Ovary (tissue), 10 donors: ENCODE data around the gene FGFBP3. TPM values are rescaled to one million over a fixed set of nuclear protein-coding genes. Genes with fewer than 3 reads are reported as not detected.
A peak's percentile ranks its signal among the peaks of the same experiment; 100 is the strongest.

Experiments used
- DNase-seq, 5 donors: peaks; one replicate each; pipeline ENCODE4 v3.0.0-alpha.2; 2019 to 2020
- H3K27ac ChIP-seq, 2 donors: fragments of 200-600 bp; one replicate each; pipeline versions ENCODE4 v1.5.1 to v1.8.0; 2019 to 2022
- H3K27me3 ChIP-seq: fragments of 200-600 bp; one replicate; pipeline ENCODE4 v1.8.0; 2022
- H3K36me3 ChIP-seq: fragments of 200-600 bp; sonication (generic); one replicate; pipeline ENCODE4 v1.5.1; 2019
- H3K4me1 ChIP-seq: one replicate; pipeline ENCODE4 v1.8.1; 2013; ENCODE audit warnings: mild to moderate bottlenecking, moderate library complexity; ENCODE audit not compliant: insufficient read depth
- H3K4me3 ChIP-seq: fragments of 200-600 bp; sonication (generic); one replicate; pipeline ENCODE4 v1.5.1; 2017
- H3K9me3 ChIP-seq, 2 donors: fragments of 200-600 bp in 1 of 2; sonication (generic) in 1 of 2; one replicate each; pipeline versions ENCODE4 v1.5.1 to v1.8.1; 2013 to 2019; ENCODE audit warnings: mild to moderate bottlenecking in 1 of 2, moderate library complexity in 1 of 2
- EP300 ChIP-seq: sonication (generic); formaldehyde crosslinking; IDR thresholded peaks from one replicate; pipeline ENCODE4 v1.6.1; 2017; ENCODE audit warnings: antibody characterized with exemption
- POLR2A ChIP-seq: fragments of 450-650 bp; IDR thresholded peaks from one replicate; pipeline ENCODE4 v1.6.1; 2017; ENCODE audit warnings: antibody characterized with exemption, mild to moderate bottlenecking, moderate library complexity
- WGBS, 3 donors: extraction: QIAGEN DNeasy Blood & Tissue Kit in 1 of 3; methylation state at CpG; one replicate each; pipeline versions ENCODE4 v1.1.5 to v1.1.7; 2013 to 2017; 5-methylcytosine and 5-hydroxymethylcytosine counted together
- intact Hi-C, 4 donors: fragments of 100-400 bp; cut with DNase I; formaldehyde crosslinking; loops; one replicate each; pipeline versions ENCODE4 v1.11.0 to v1.15.1; 2022 to 2023
- long read RNA-seq, 3 donors: library from polyadenylated mRNA in 2 of 3; unstranded in 2 of 3; transcript quantifications; one replicate each; pipeline ENCODE4 v2.0.0 and lab custom pipeline, GENCODE V29; 2021 to 2026
- polyA plus RNA-seq, 2 donors: library from polyadenylated mRNA; stranded (reverse); fragments of 200-250 nt in 1 of 2; fragments of 350-450 nt in 1 of 2; fragmentation: Illumina TruSeq in 1 of 2; extraction: RNeasy Lipid Tissue Mini Kit (QIAGEN cat#74804) in 1 of 2; gene quantifications; one replicate each; pipeline ENCODE4 v1.2.3, GENCODE V29; 2013 to 2014
- total RNA-seq, 7 donors: library from RNA; depleted of rRNA in 2 of 7; stranded (reverse); fragments of >200 nt in 2 of 7; fragmentation: NEBNext Ultra II Directional in 3 of 7; extraction: Animal tissue kit (Norgen Biotek cat#: 25700) in 3 of 7; gene quantifications; one replicate each; pipeline versions ENCODE4 v1.1.0 to v1.2.4, GENCODE V29; 2016 to 2023
- TF ChIP-seq, protein P1 (sequence below), 3 donors: fragments of 450-650 bp in 2 of 3; fragments of 200-600 bp in 1 of 3; IDR thresholded peaks; one replicate each; pipeline versions ENCODE4 v1.5.1 to v1.8.0; 2016 to 2022; ENCODE audit warnings: antibody characterized with exemption in 3 of 3, mild to moderate bottlenecking in 1 of 3
- donor health status: DM: no; HTN: no; CAD: no; lungs with moderate emphysema.
- donor health status: DM: no; HTN: no; CAD: no.
- donor health status: Bipolar disorder and iron deficiency.
- donor health status: DM: yes; HTN: yes; CAD: no.
- donor health status: DM: no; HTN: no; CAD: no.
- donor health status: DM: yes; HTN: yes; CAD: no.

The FGFBP3 gene, protein sequence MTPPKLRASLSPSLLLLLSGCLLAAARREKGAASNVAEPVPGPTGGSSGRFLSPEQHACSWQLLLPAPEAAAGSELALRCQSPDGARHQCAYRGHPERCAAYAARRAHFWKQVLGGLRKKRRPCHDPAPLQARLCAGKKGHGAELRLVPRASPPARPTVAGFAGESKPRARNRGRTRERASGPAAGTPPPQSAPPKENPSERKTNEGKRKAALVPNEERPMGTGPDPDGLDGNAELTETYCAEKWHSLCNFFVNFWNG
- total RNA-seq = 1 to 10 TPM in 6 of 7 donors, under 1 TPM in 1; 0.83 to 1.8 (median 1.4) TPM
- polyA plus RNA-seq = 1 to 10 TPM in 1 of 2 donors, under 1 TPM in 1; 0.88 to 1.9 TPM
- long read RNA-seq, donor 1 = 0 reads
- long read RNA-seq, donor 2, partial matches to known transcripts = 0 of 1 reads
- long read RNA-seq, donor 2, other reads (novel, unspliced or antisense) = 0 of 1 reads
- long read RNA-seq, donor 3, partial matches to known transcripts = 0 of 8 reads
- long read RNA-seq, donor 3, other reads (novel, unspliced or antisense) = 8 of 8 reads

DNA sequence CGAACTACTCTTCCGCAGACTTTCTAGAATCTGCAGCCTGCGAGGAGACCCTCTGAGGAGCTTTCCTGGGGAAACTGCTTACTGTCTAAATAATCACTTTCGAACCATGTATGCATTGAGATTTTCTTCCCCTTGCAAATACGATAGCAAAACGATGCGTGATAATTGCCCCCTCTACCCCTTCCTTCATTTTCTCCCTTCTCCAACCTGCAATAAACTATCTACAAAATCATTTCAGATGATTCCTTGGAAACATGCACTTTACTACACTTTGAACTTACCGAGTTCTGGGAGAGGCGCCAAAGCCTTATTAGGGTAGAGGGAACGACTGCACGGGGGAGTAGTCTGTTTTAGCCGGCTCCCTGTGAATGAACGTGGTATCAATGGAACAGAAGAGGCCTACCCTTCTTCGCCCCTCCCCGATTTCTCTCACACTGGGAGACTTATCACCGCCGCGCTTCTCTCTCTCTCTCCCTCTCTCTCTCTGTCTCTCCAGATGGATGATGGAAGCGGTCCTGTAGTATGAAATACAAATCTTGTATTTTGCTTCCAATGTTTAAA is at the start of gene FGFBP3:
TSS of gene FGFBP3 (minus strand) at position 370 of the 561 bp plus-strand sequence. CDS start 517 bp downstream, outside the sequence.
- no peak for TF ChIP-seq EP300
- TF ChIP-seq, protein P1, sequence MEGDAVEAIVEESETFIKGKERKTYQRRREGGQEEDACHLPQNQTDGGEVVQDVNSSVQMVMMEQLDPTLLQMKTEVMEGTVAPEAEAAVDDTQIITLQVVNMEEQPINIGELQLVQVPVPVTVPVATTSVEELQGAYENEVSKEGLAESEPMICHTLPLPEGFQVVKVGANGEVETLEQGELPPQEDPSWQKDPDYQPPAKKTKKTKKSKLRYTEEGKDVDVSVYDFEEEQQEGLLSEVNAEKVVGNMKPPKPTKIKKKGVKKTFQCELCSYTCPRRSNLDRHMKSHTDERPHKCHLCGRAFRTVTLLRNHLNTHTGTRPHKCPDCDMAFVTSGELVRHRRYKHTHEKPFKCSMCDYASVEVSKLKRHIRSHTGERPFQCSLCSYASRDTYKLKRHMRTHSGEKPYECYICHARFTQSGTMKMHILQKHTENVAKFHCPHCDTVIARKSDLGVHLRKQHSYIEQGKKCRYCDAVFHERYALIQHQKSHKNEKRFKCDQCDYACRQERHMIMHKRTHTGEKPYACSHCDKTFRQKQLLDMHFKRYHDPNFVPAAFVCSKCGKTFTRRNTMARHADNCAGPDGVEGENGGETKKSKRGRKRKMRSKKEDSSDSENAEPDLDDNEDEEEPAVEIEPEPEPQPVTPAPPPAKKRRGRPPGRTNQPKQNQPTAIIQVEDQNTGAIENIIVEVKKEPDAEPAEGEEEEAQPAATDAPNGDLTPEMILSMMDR (IDR thresholded peaks at IDR 0.05) = no peak
- TF ChIP-seq POLR2A = no peak
- Histone ChIP-seq H3K27me3 (no peaks in the 10 kb centered on the region), H3K36me3 (no peaks in the 10 kb centered on the region), H3K9me3 (no peaks in the 10 kb centered on the region), H3K4me1 (no peaks in the 10 kb centered on the region), H3K4me3 (peak within 1 kb of the TSS; percentile 75), H3K27ac (peak within 1 kb of the TSS; percentile 60 to 65)
- WGBS, 3 donors = 0 to 1% (median 1%) methylated on average over 19 of the region's 19 CpGs
- DNase-seq = peak; percentile 42 to 52 (median 47)
- intact Hi-C loops = loop anchor here in 1 of 4 donors (10.0 kb wide), 1 partner anchor 124 kb away; no protein-coding TSS in a partner anchor

DNA sequence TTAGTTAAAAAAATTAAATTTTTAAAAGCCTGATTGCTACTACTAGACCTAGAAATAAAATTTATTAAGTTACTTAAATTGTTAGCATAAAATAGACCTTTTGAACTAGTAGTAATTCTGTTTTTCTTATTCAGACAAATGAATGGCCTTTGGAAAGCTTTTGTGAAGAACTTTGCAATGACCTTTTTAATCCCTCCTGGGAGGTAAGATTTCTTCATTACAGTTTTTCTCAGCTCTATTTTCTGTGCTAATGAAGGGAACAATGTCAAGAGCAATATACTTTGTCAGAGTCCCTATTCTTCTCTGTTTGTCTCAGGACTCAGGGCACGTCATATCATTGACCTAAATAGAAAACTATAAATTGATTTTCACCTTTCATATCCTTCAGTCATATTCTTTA is 47.8 kb upstream of the FGFBP3 start:
- intact Hi-C loops = no loop called here
- no peaks in the 10 kb centered on the region for H3K4me1 ChIP-seq
- H3K27ac ChIP-seq = no peak overlapping the region
- DNase-seq = no peak
- no peaks in the 10 kb centered on the region for H3K36me3 ChIP-seq
- 93 to 98% (median 96%) methylated on average over 1 of the region's 1 CpG for WGBS, 3 donors
- no peak overlapping the region for H3K4me3 ChIP-seq
- TF ChIP-seq, protein P1 (IDR thresholded peaks at IDR 0.05) = no peak
- no peak for TF ChIP-seq EP300
- no peak for TF ChIP-seq POLR2A
- H3K27me3 ChIP-seq = no peaks in the 10 kb centered on the region
- no peaks in the 10 kb centered on the region for H3K9me3 ChIP-seq

DNA sequence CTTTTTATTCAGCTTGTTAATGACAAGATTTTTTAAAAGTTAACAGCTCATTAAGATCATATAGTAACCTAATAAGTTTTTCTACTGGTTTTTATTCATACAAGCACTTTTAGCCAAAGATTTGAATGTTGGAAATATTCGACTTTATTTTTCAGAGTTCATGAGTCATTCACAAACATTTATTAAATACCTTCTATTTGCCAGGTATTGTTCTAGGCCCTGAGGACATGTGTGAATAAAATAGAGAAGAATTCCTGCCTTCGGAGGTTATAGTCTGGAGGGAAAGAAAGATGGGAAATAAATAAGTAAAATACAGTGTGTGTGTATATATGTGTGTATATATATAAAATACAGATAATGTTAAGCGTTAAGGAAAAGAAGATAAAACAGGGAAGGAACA is 45.8 kb upstream of the FGFBP3 start:
- H3K27ac ChIP-seq = no peak overlapping the region
- intact Hi-C loops = no loop called here
- no peak overlapping the region for H3K4me3 ChIP-seq
- 77 to 84% (median 78%) methylated on average over 3 of the region's 3 CpGs for WGBS, 3 donors
- H3K9me3 ChIP-seq = no peaks in the 10 kb centered on the region
- no peaks in the 10 kb centered on the region for H3K27me3 ChIP-seq
- no peak for DNase-seq
- no peaks in the 10 kb centered on the region for H3K4me1 ChIP-seq
- no peaks in the 10 kb centered on the region for H3K36me3 ChIP-seq
- TF ChIP-seq POLR2A (no peak), EP300 (no peak)
- TF ChIP-seq, protein P1 (IDR thresholded peaks at IDR 0.05) = no peak

DNA sequence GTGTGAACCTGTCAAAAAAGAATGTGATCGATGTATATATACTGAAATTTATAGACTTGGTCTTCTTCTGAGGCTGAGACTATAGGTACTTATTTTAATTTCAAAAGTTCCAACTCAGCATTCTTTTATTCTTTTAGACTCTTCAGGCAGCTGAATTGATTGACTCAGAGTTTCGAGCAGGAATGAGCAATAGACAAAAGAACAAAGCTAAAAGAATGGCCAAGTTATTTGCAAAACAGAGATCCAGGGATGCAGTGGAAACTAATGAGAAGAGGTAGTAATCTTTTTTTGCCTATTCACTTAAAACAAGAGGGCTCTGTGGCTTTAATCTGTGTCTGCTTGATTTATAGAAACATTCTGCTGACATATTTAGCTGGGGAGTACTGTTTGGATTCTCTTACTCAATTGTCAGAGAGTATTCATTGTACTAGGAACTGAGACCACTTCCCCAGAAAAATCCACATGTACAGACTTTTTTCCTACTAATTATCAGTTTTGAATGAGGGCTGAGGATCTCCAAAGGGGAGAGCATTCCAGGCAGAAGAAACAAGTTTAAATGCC is 44.4 kb upstream of the FGFBP3 start:
- H3K36me3 ChIP-seq = no peaks in the 10 kb centered on the region
- no peak for TF ChIP-seq POLR2A
- TF ChIP-seq, protein P1 (IDR thresholded peaks at IDR 0.05) = no peak
- TF ChIP-seq EP300 = no peak
- no peaks in the 10 kb centered on the region for H3K4me1 ChIP-seq
- 87 to 98% (median 93%) methylated on average over 2 of the region's 2 CpGs for WGBS, 3 donors
- DNase-seq = no peak
- H3K4me3 ChIP-seq = no peak overlapping the region
- H3K27ac ChIP-seq = no peak overlapping the region
- intact Hi-C loops = no loop called here
- H3K27me3 ChIP-seq = no peaks in the 10 kb centered on the region
- no peaks in the 10 kb centered on the region for H3K9me3 ChIP-seq
